RWPE2 (cell line): ENCODE measurements around the gene DTNB.

Experiments
- ATAC-seq: fragments of 200-7000 bp; cut with Tn5 transposase; 3 replicates; pipeline ENCODE4 v1.9.1; 2021; ENCODE audit warnings: low read depth
- DNase-seq: peaks from one replicate; pipeline ENCODE4 v3.0.0-alpha.2; 2020; ENCODE audit warnings: low spot score
- H3K27ac ChIP-seq: fragments of 450-650 bp; 2 replicates; pipeline ENCODE4 v1.5.1; 2017; ENCODE audit warnings: mild to moderate bottlenecking; ENCODE audit not compliant: poor library complexity, severe bottlenecking
- H3K27me3 ChIP-seq: fragments of 250-450 bp; sonication (Bioruptor Pico); 2 replicates; pipeline ENCODE4 v1.5.1; 2021; ENCODE audit warnings: mild to moderate bottlenecking, moderate library complexity; ENCODE audit not compliant: insufficient read depth, poor library complexity, severe bottlenecking
- H3K36me3 ChIP-seq: fragments of 250-450 bp; sonication (Bioruptor Pico); 2 replicates; pipeline ENCODE4 v1.5.1; 2020; ENCODE audit warnings: low read depth, mild to moderate bottlenecking, moderate library complexity
- H3K4me1 ChIP-seq: fragments of 250-450 bp; sonication (Bioruptor Pico); 2 replicates; pipeline ENCODE4 v1.5.1; 2021; ENCODE audit warnings: mild to moderate bottlenecking, moderate library complexity; ENCODE audit not compliant: insufficient read depth, poor library complexity, severe bottlenecking
- H3K4me3 ChIP-seq: fragments of 250-450 bp; sonication (Bioruptor Pico); 2 replicates; pipeline ENCODE4 v1.5.1; 2021; ENCODE audit warnings: mild to moderate bottlenecking, moderate library complexity; ENCODE audit not compliant: severe bottlenecking
- H3K9me3 ChIP-seq: fragments of 250-450 bp; sonication (Bioruptor Pico); 2 replicates; pipeline ENCODE4 v1.5.1; 2021; ENCODE audit warnings: mild to moderate bottlenecking, moderate library complexity; ENCODE audit not compliant: severe bottlenecking
- CTCF ChIP-seq: fragments of 450-650 bp; IDR thresholded peaks from one replicate; pipeline ENCODE4 v1.5.1; 2017; ENCODE audit warnings: mild to moderate bottlenecking, moderate library complexity; ENCODE audit not compliant: poor library complexity, severe bottlenecking

DTNB gene

GRCh38 chr2:25401307-25402026 is 271.9 kb downstream of the DTNB start:
- Histone ChIP-seq H3K27me3 (no peaks in the 10 kb centered on the region), H3K36me3 (no peaks in the 10 kb centered on the region), H3K9me3 (no peaks in the 10 kb centered on the region), H3K27ac (no peak overlapping the region), H3K4me1 (no peaks in the 10 kb centered on the region), H3K4me3 (no peak overlapping the region)
- ATAC-seq = no peak
- no peak for DNase-seq
- no peak for TF ChIP-seq CTCF

- no peak for ATAC-seq
- Histone ChIP-seq H3K4me1 (no peaks in the 10 kb centered on the region), H3K36me3 (no peaks in the 10 kb centered on the region), H3K9me3 (no peaks in the 10 kb centered on the region), H3K27me3 (no peaks in the 10 kb centered on the region), H3K4me3 (no peak overlapping the region), H3K27ac (no peak overlapping the region)
- TF ChIP-seq CTCF = no peak
- DNase-seq = no peak
These were observed 272.7 kb downstream of the DTNB start for GRCh38 chr2:25400576-25401216.

GRCh38 chr2:25400169-25400568 is 273.2 kb downstream of the DTNB start:
- DNase-seq = no peak
- Histone ChIP-seq H3K4me3 (no peak overlapping the region), H3K9me3 (no peaks in the 10 kb centered on the region), H3K4me1 (no peaks in the 10 kb centered on the region), H3K27ac (no peak overlapping the region), H3K36me3 (no peaks in the 10 kb centered on the region), H3K27me3 (no peaks in the 10 kb centered on the region)
- TF ChIP-seq CTCF = no peak
- no peak for ATAC-seq

- no peak for ATAC-seq
- Histone ChIP-seq H3K36me3 (no peaks in the 10 kb centered on the region), H3K27ac (no peak overlapping the region), H3K4me1 (no peaks in the 10 kb centered on the region), H3K27me3 (no peaks in the 10 kb centered on the region), H3K9me3 (no peaks in the 10 kb centered on the region), H3K4me3 (no peak overlapping the region)
- DNase-seq = no peak
- no peak for TF ChIP-seq CTCF
These were observed 274.8 kb downstream of the DTNB start for GRCh38 chr2:25398534-25398933.

- no peaks in the 10 kb centered on the region for H3K36me3 ChIP-seq
- no peak overlapping the region for H3K27ac ChIP-seq
- H3K4me1 ChIP-seq = no peaks in the 10 kb centered on the region
- H3K4me3 ChIP-seq = no peak overlapping the region
- no peak for TF ChIP-seq CTCF
- DNase-seq (no peak), ATAC-seq (no peak)
- H3K9me3 ChIP-seq = no peaks in the 10 kb centered on the region
- no peaks in the 10 kb centered on the region for H3K27me3 ChIP-seq
These were observed 275.6 kb downstream of the DTNB start for GRCh38 chr2:25397777-25398176.
